HG03159 (cell line): Measurements from ENCODE around the gene NR1D2.
"Not testable (repeated sequence)": the region's sequence is repeated elsewhere in the genome, so short reads cannot be mapped to it uniquely, and the experiment has no call there.

Experiments used
- ATAC-seq: cut with Tn5 transposase; IDR thresholded peaks from one replicate; pipeline ENCODE4 v1.9.1; 2021; ENCODE audit warnings: mild to moderate bottlenecking, moderate library complexity; ENCODE audit not compliant: unreplicated experiment

The NR1D2 gene

DNA sequence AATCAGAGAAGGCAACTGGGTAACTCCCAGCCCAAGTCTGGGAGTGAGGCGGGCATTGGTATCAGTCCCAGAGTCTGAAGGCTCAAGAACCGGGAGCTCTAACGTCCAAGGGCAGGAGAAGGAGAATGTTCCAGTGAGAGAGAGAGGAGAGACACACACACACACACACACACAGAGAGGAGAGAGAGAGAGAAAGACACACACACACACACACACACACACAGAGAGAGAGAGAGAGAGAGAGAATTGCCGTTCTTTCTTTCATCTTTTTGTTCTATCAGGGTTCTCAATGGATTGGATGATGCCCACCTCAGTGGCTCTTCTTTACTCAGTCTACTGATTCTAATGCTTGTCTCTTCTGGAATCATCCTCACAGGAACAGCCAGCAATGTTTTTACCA lies 57.0 kb downstream of the NR1D2 start:
- ATAC-seq: no peak

DNA sequence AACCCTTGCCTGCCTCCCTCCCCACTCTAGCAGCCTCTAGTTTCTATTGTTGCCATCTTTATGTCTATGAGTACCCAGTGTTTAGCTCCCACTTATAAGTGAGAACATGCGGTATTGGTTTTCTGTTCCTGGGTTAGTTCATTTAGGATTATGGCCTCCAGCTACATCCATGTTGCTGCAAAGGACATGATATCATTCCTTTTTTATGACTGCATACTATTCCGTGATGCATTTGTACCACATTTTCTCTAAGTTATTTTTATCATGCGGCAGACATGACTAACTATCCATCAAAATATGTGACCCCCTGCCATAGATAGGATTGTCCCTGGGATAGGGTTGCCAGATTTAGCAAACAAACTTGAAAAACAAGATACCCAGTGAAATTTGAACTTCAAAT lies 58.4 kb downstream of the NR1D2 start:
- ATAC-seq: no peak

DNA sequence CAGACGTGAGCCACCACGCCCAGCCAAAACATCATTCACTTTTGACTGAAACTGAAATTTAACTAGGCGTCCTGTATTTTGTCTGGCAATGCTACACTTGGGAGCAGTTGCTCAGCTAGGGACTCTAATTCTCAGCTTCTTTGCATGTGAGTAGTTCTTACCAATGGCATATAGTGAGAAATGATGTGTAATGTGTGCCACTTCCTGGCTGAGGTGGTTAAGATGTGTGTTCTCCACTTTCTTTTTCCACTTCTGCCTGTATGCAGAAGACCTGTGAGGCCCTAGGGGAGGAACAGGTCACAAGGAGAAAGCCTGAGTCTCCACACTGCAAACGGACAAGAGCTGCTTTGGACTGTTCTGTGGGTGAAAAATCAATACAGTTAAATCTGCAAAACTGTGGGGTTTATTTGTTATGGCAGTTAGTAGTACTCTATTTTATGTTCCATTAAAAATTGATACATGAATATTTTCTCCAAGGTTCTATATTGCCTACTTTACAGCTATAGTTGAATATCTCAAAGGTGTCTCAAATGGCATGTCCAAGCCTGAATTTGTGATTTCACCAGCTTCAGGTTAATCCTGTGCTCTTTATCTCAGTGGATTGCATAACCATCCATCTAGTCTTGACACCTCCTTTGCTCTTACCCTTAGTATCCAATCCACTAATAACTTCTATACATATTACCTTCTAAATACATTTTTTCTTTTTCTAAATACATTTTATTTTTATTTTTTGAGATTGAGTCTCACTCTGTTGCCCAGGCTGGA lies 59.3 kb downstream of the NR1D2 start:
- ATAC-seq: peak; percentile 73

DNA sequence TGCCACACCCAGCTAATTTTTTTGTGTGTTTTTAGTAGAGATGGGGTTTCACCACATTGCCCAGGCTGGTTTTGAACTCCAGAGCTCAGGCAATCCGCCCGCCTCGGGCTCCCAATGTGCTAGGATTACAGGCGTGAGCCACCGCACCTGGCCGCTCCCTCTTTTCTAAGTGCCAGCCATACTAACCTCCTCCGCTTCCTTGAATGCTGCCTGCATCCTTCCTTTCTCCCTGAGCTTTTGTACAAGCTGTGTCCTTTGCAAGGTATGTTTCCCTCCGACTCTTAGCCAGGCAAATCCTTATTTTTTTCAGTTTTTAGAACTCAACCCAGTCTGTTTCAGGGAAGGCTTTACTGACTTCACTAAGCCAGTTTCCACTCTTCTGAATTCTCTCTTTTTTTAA lies 60.6 kb downstream of the NR1D2 start:
- no peak for ATAC-seq

DNA sequence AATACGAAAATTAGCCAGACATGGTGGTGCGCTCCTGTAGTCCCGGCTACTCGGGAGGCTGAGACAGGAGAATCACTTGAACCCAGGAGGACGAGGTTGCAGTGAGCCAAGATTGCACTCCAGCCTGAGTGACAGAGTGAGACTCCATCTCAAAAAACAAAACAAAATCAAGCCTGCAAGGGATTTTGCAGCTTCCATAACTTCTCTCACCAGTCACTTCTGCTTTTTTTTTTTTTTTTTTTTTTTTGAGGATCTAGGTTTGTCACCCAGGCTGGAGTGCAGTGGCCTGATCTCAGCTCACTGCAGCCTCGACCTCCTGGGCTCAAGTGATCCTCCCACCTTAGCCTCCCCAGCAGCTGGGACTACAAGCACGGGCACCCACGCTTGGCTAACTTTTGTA lies 65.7 kb downstream of the NR1D2 start:
- ATAC-seq: not testable (repeated sequence)

DNA sequence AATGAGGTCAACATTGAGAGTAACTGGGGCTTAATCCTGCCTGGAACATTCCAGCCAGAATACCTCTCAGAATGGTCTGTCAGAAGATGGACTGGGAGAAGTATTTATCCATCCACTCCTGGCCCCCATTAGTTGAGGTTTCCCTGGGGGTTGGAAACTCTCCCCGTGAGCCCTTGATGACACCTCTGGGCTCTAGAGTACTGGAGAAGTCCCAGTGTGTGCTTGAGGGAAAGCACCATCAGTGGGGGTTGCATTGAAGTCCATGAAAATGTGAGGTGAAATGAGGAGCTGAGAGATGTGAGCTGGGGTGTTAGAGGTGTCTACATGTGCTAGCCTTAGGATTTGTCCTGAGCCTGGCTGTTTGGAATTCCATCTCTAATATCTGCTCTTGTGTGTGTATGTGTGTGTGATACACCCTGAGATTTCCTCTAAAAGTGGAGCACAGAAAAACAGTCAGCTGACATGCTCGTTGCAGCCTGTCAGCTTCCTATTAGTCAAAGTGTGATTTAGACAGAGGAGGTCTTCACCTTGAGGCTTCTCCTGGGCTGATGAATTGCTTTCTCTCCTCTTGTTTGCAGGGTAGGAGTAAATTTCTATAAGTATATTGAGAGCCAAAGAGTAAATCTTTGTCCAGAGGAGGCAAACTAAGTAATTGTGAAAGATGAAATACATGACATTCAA lies 67.6 kb downstream of the NR1D2 start:
- no peak for ATAC-seq

DNA sequence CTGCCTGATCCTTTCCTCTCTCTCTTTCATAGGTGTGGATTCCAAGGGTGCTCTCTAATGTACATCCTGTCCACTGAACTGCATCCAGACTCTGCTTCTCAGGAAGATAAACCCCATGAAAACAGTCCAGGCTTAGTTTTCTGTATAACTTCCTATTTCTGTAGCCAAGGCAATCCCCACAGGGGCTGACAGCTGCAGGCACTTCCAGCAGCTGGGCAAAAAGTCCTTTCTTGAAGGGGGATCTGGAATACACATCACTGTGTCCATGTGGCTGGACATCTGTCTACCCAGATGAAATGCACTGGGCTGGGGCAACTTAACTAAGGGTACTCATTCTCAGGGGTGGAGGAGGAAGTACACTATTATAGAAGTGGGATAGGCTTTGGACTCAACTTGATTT lies 72.2 kb downstream of the NR1D2 start:
- no peak for ATAC-seq

DNA sequence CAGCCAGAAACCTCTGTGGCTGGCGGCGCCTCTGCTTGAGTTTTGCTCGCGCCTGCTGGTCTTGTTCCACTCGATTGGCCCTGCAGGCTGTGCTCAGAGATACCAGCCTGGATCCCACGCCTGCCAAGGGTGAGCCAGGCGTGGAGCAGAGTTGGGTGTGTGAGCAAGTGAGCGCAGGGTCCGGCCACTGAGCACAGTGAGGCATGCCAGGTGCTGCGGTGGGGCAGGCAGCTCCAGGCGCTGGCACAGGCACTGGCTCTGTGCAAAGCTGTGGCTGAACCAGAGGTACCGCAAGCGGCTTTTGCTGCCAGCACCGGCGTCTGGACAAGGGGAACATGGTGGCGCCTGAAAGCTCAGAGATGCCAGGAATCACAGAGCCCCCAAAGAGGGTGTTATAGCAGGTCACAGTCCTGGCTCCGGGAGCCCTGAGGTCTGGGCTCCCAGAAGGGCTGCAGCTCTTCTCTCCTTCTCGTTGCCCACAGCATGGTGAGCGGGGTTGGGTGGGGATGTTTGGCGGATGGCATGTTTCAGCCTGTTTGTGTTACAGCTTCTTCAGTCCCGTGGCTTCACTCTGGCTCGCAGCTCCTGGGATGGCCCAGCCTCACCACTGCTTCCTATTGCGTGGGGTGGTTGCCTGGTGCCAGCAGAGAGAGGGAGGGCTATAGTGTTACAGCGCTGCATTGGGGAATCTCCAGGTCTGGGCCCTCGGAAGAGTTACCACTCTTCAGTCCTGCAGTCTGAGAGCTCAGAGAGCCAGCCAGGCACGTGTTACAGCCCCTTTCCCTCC lies 73.9 kb downstream of the NR1D2 start:
- ATAC-seq: no peak

DNA sequence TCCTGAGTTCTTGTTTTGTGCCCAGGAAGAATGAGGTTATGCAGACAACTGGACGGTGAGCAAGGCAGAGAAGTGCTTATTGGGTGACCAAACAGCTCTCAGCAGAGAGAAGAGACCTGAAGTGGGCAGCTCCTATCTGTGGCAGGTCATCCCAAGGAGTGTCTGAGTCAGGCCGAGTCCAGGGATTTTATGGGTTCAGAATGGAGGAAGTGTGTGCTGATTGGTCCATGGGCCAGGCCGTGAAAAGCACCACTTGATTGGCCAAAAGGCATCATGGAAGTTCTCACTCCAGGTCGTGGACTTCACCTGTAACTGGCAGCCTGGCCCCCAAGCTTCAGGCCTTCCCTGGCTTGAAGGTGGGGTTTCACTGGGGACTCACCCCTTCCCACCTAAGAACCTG lies 74.5 kb downstream of the NR1D2 start:
- no peak for ATAC-seq

DNA sequence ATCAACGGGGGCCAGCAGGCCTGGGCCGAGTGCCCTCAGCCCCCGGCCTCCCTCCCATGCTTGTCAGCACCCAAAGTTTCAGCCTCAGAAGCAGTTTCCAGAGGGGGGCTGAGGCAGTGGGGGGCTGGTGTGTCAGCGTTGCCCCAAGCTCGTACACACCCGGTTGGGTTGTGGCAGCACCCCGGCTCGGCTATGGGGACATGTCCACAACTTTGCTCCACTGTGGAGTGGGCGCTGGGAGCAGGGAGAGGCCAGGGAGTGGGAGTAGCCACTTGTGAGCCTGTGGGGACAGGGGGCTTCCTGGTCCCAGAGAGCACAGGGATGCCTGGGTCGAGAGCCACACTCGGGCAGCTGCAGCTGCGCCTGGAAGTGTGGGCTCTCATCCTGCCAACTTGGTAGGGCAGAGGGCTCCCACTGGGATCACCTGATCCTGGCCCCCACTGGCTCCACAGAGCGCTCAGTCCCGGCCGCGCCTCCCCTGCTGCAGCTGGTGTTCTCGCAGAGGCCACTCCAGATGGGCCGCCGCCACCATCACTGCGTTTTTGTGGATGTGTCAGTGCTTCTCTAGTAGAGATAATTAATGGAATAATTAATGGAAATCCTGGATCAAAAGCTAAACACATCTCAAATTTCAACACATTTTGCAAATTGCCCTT lies 75.1 kb downstream of the NR1D2 start:
- no peak for ATAC-seq

DNA sequence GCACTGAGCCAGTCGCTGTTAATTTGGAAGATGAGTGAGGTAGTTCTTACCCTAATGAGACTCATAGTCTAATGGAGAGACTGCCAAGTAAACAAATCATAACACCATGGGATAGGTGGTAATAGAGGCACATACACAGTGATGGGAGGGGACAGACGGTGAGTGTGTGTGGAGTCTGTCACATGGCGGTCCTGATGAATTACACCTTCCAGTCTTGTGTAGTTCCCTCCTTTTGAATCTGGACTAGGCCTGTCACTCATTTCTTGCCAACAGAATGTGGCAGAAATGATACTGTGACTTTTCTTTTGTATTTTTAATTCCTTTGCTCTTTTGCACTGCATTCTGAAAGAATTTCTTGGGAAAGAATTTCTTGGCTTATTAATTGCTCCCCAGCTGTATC lies 78.1 kb downstream of the NR1D2 start:
- no peak for ATAC-seq

DNA sequence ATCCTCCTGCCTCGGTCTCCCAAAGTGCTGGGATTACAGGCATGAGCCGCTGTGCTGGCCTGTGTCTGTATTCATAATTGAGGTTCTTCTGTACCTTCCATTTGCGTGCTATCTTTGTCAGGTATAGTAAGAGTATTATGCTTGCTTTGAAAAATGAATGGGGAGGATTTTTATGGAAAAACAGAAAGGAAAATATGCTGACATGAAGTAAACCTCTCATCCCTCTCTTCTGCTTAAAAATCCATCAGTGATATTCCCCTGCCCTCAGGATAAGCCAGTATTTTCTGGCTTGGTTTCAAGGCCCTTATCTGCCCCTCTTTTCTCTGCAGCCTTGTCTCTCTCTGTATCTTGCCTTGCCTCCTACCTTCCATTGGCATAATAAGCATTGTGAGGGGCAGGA lies 80.7 kb downstream of the NR1D2 start:
- no peak for ATAC-seq

DNA sequence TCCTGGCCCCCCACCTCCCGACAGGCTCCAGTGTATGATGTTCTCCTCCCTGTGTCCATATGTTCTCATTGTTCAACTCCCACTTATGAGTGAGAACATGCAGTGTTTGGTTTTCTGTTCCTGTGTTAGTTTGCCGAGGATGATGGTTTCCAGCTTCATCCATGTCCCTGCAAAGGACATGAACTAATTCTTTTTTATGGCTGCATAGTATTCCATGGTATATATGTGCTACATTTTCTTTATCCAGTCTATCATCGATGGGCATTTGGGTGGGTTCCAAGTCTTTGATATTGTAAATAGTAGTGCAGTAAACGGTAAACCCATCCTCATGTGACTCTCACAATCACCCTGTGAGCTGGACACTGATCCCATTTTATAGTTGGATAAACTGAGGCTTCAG lies 81.6 kb downstream of the NR1D2 start:
- ATAC-seq: not testable (repeated sequence)

DNA sequence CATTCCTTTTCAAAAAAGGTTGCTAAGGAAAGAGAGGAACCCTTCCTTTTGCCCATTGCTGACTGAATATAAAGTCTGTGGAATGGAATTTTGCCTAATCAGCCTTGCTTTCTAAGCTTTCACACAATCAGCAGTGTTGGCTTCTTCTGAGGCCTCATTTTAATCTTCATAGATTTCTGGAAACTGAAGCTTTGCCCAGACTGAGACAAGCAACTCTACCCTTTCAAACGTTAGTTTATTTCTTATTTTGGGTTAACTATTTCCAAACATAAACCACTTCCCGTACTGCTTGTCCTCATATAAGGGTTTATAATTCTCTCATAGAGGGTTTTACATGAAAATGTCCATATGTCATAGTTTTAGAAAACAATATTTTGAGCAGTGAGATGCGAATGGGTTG lies 82.9 kb downstream of the NR1D2 start:
- no peak for ATAC-seq
